Neural progenitor cell (in vitro differentiated cells): Measurements from ENCODE around the gene PRKCE.

ENCODE experiments used
- CTCF ChIP-seq: fragments of 200-600 bp; sonication (generic); IDR thresholded peaks from 2 replicates; pipeline ENCODE4 v1.5.1; 2017; ENCODE audit warnings: antibody characterized with exemption, mild to moderate bottlenecking
- EZH2 ChIP-seq: fragments of 200-600 bp; sonication (generic); IDR thresholded peaks from 2 replicates; pipeline ENCODE4 v1.6.1; 2017; ENCODE audit warnings: antibody characterized with exemption, mild to moderate bottlenecking, moderate library complexity

GRCh38 chr2:45974056-45974455 lies 322.6 kb downstream of the PRKCE start:
- TF ChIP-seq CTCF: no peak
- no peak for TF ChIP-seq EZH2
